ENCODE results near the gene SYT12. TPM values are rescaled to one million over a fixed set of nuclear protein-coding genes. Genes with fewer than 3 reads are reported as not detected.

SYT12 gene
- total and polyA plus RNA-seq, 2 of the 13 experiments (the other 11 are each of a cell fraction or from before 2014, with no cell fraction given): 0.01 to 0.02 TPM

- no peak for TF ChIP-seq CSRNP1 (CRISPR knock-in tag; IDR thresholded peaks at IDR 0.05)
- TF ChIP-seq SIN3B (IDR thresholded peaks at IDR 0.05; ENCODE audit: low read length): no peak
- TF ChIP-seq POLR2AphosphoS5 (IDR thresholded peaks at IDR 0.05; ENCODE audit: low read depth, low read length): no peak
- TF ChIP-seq MXI1 (IDR thresholded peaks at IDR 0.05; ENCODE audit: borderline replicate concordance, low read depth, low read length): no peak
- no peak for TF ChIP-seq IKZF1 (IDR thresholded peaks at IDR 0.05)
- no peak for TF ChIP-seq AKAP8 (CRISPR knock-in tag; IDR thresholded peaks at IDR 0.05)
- TF ChIP-seq TEAD3 (CRISPR knock-in tag; optimal IDR thresholded peaks at IDR 0.05; ENCODE audit: borderline replicate concordance): peak; percentile 95
- TF ChIP-seq SOX13 (IDR thresholded peaks at IDR 0.05): no peak
- TF ChIP-seq SOX13 (CRISPR knock-in tag; conservative IDR thresholded peaks at IDR 0.05 in 1 of 2, IDR thresholded peaks at IDR 0.05 in 1 of 2): peak in 1 of 2 experiments; percentile 44; a peak in 1 of 4 replicates
- TF ChIP-seq ZNF775 (CRISPR knock-in tag; IDR thresholded peaks at IDR 0.05; ENCODE audit: borderline replicate concordance): no peak
- TF ChIP-seq ZBTB1 (CRISPR knock-in tag; IDR thresholded peaks at IDR 0.05; ENCODE audit: borderline replicate concordance): no peak
- TF ChIP-seq ZMYM2 (CRISPR knock-in tag; IDR thresholded peaks at IDR 0.05): no peak
- no peak for TF ChIP-seq ZNF781 (CRISPR knock-in tag; IDR thresholded peaks at IDR 0.05; ENCODE audit: borderline replicate concordance, not compliant biosample characterization)
- TF ChIP-seq KDM5B (CRISPR knock-in tag; IDR thresholded peaks at IDR 0.05; ENCODE audit: borderline replicate concordance): no peak
- no peak for TF ChIP-seq ZNF296 (CRISPR knock-in tag; conservative IDR thresholded peaks at IDR 0.05)
- no peak for TF ChIP-seq BCLAF1 (IDR thresholded peaks at IDR 0.05)
- no peak for TF ChIP-seq ADNP (CRISPR knock-in tag; IDR thresholded peaks at IDR 0.05)
- no peak for TF ChIP-seq SIN3A (IDR thresholded peaks at IDR 0.05; ENCODE audit: borderline replicate concordance, low read depth, low read length)
- no peak for TF ChIP-seq FOXC1 (CRISPR knock-in tag; IDR thresholded peaks at IDR 0.05; ENCODE audit: borderline replicate concordance)
- TF ChIP-seq ZNF574 (CRISPR knock-in tag; IDR thresholded peaks at IDR 0.05): no peak
- no peak for TF ChIP-seq SRSF4 (IDR thresholded peaks at IDR 0.05; ENCODE audit: low read depth, low read length, poor library complexity, severe bottlenecking)
- TF ChIP-seq TRIM24 (CRISPR knock-in tag; IDR thresholded peaks at IDR 0.05): no peak
- no peak for TF ChIP-seq ELF1 (CRISPR knock-in tag; IDR thresholded peaks at IDR 0.05)
- TF ChIP-seq ZNF567 (CRISPR knock-in tag; IDR thresholded peaks at IDR 0.05; ENCODE audit: borderline replicate concordance): no peak
- TF ChIP-seq HHEX (CRISPR knock-in tag; IDR thresholded peaks at IDR 0.05): no peak
These were observed 26.2 kb upstream of the SYT12 start (continued) for GRCh38 chr11:66996609-66997273.

All from HepG2 (cell line).